Measurements from ENCODE around the gene CAMTA1.

CAMTA1 gene

GRCh38 chr1:6935911-6936690 lies 150.8 kb downstream of the CAMTA1 start:
- no peak for DNase-seq

- DNase-seq: no peak
Observed at GRCh38 chr1:6937048-6937447, 151.8 kb downstream of the CAMTA1 start.

GRCh38 chr1:6939363-6939762 lies 154.1 kb downstream of the CAMTA1 start:
- DNase-seq: no peak

- DNase-seq: no peak
Observed at GRCh38 chr1:6941786-6942185, 156.5 kb downstream of the CAMTA1 start.

GRCh38 chr1:6942990-6943389 lies 157.7 kb downstream of the CAMTA1 start:
- no peak for DNase-seq

- DNase-seq: no peak
Observed at GRCh38 chr1:6944434-6944833, 159.2 kb downstream of the CAMTA1 start.

- DNase-seq: no peak
Observed at GRCh38 chr1:6947952-6948351, 162.7 kb downstream of the CAMTA1 start.

- DNase-seq: no peak
Observed at GRCh38 chr1:6948416-6948815, 163.2 kb downstream of the CAMTA1 start.

- DNase-seq: no peak
Observed at GRCh38 chr1:6948861-6949260, 163.6 kb downstream of the CAMTA1 start.

- no peak for DNase-seq
Observed at GRCh38 chr1:6950001-6950765, 164.9 kb downstream of the CAMTA1 start.

- no peak for DNase-seq
Observed at GRCh38 chr1:6951536-6951935, 166.3 kb downstream of the CAMTA1 start.

GRCh38 chr1:6953216-6953615 lies 168.0 kb downstream of the CAMTA1 start:
- DNase-seq: no peak

- no peak for DNase-seq
Observed at GRCh38 chr1:6953907-6954364, 168.7 kb downstream of the CAMTA1 start.

GRCh38 chr1:6954591-6954990 lies 169.3 kb downstream of the CAMTA1 start:
- no peak for DNase-seq

- no peak for DNase-seq
Observed at GRCh38 chr1:6955357-6956094, 170.3 kb downstream of the CAMTA1 start.

GRCh38 chr1:6956488-6957159 lies 171.4 kb downstream of the CAMTA1 start:
- no peak for DNase-seq

- no peak for DNase-seq
Observed at GRCh38 chr1:6957341-6957740, 172.1 kb downstream of the CAMTA1 start.

GRCh38 chr1:6958407-6959030 lies 173.3 kb downstream of the CAMTA1 start:
- DNase-seq: no peak

GRCh38 chr1:6959491-6959890 lies 174.2 kb downstream of the CAMTA1 start:
- DNase-seq: no peak

- DNase-seq: no peak
Observed at GRCh38 chr1:6960291-6960811, 175.1 kb downstream of the CAMTA1 start.

GRCh38 chr1:6960860-6961259 lies 175.6 kb downstream of the CAMTA1 start:
- DNase-seq: no peak

GRCh38 chr1:6961289-6961688 lies 176.0 kb downstream of the CAMTA1 start:
- no peak for DNase-seq
